ENCODE results near the gene CYP27A1.

GRCh38 chr2:218733171-218734021 is 48.6 kb upstream of the CYP27A1 start:
- no peak for TF ChIP-seq CTCF (IDR thresholded peaks at IDR 0.05)
- no peak for TF ChIP-seq POLR2AphosphoS5 (IDR thresholded peaks at IDR 0.05; ENCODE audit: insufficient read depth in 1 of 2, low read depth in 1 of 2)

All from vagina (tissue), 2 donors.